Upper lobe of left lung (tissue), 6 donors: Measurements from ENCODE around the gene SMIM8. TPM values are rescaled to one million over a fixed set of nuclear protein-coding genes. Genes with fewer than 3 reads are reported as not detected.

ENCODE experiments used
- ATAC-seq, 2 donors: fragments of 200-7000 bp; cut with Tn5 transposase; one replicate each; pipeline ENCODE4 v1.9.1; 2022; ENCODE audit warnings: mild to moderate bottlenecking in 2 of 2, moderate library complexity in 2 of 2; ENCODE audit not compliant: low FRiP score in 2 of 2
- DNase-seq, 2 donors: peaks; one replicate each; pipeline ENCODE4 v3.0.0-alpha.2; 2019 to 2020
- H3K27ac ChIP-seq, 4 donors: fragments of 200-600 bp; sonication (generic); one replicate each; pipeline ENCODE4 v1.5.1; 2016 to 2019
- H3K27me3 ChIP-seq, 4 donors: fragments of 200-600 bp; sonication (generic); one replicate each; pipeline ENCODE4 v1.5.1; 2017 to 2019
- H3K36me3 ChIP-seq, 4 donors: fragments of 200-600 bp; sonication (generic); one replicate each; pipeline ENCODE4 v1.5.1; 2016 to 2019
- H3K4me1 ChIP-seq, 4 donors: fragments of 200-600 bp; sonication (generic); one replicate each; pipeline ENCODE4 v1.5.1; 2018 to 2019
- H3K4me3 ChIP-seq, 4 donors: fragments of 200-600 bp; sonication (generic); one replicate each; pipeline ENCODE4 v1.5.1; 2017 to 2019; ENCODE audit warnings: mild to moderate bottlenecking in 2 of 4, moderate library complexity in 1 of 4
- H3K9me3 ChIP-seq, 4 donors: fragments of 200-600 bp; sonication (generic); one replicate each; pipeline ENCODE4 v1.5.1; 2018 to 2019
- EP300 ChIP-seq, 4 donors: sonication (generic); formaldehyde crosslinking; IDR thresholded peaks; one replicate each; pipeline ENCODE4 v1.5.1; 2017; ENCODE audit warnings: antibody characterized with exemption in 4 of 4, control low read depth in 2 of 4
- POLR2A ChIP-seq, 4 donors: fragments of 450-650 bp; IDR thresholded peaks; one replicate each; pipeline ENCODE4 v1.5.1; 2016 to 2017; ENCODE audit warnings: antibody characterized with exemption in 4 of 4, mild to moderate bottlenecking in 2 of 4
- POLR2AphosphoS5 ChIP-seq, 2 donors: sonication (generic); formaldehyde crosslinking; IDR thresholded peaks; one replicate each; pipeline ENCODE4 v1.5.1; 2017; ENCODE audit warnings: antibody characterized with exemption in 2 of 2
- WGBS, 2 donors: methylation state at CpG; one replicate each; pipeline ENCODE4 v1.1.5; 2017 to 2018; 5-methylcytosine and 5-hydroxymethylcytosine counted together
- total RNA-seq, 6 donors: library from RNA; depleted of rRNA in 4 of 6; stranded (reverse); fragments of >200 nt in 4 of 6; gene quantifications; one replicate each; pipeline versions ENCODE4 v1.1.0 to v1.2.1, GENCODE V29; 2016 to 2021
- TF ChIP-seq, protein P1 (sequence below), 6 experiments: fragments of 450-650 bp in 4 of 6; fragments of 200-600 bp in 2 of 6; sonication (generic) in 2 of 6; IDR thresholded peaks; one replicate each; pipeline ENCODE4 v1.5.1; 2016 to 2019; ENCODE audit warnings: antibody characterized with exemption in 6 of 6
- donor health status: DM: no; HTN: no; CAD: no; lungs with moderate emphysema.
- donor health status: DM: no; HTN: yes; CAD: no; lungs with severe emphysema.

Gene SMIM8
- total RNA-seq, 6 donors from 2014 or later = 4.6 to 19.3 (median 9.3) TPM

GRCh38 chr6:87364602-87365252 lies 42.3 kb downstream of the SMIM8 start:
- Histone ChIP-seq H3K4me3 (no peak overlapping the region), H3K27ac (no peak overlapping the region), H3K9me3 (no peaks in the 10 kb centered on the region), H3K36me3 (no peaks in the 10 kb centered on the region), H3K27me3 (no peaks in the 10 kb centered on the region), H3K4me1 (no peaks in the 10 kb centered on the region)
- no peak for TF ChIP-seq POLR2A (IDR thresholded peaks at IDR 0.05)
- TF ChIP-seq EP300 (IDR thresholded peaks at IDR 0.05) = no peak
- TF ChIP-seq, protein P1, sequence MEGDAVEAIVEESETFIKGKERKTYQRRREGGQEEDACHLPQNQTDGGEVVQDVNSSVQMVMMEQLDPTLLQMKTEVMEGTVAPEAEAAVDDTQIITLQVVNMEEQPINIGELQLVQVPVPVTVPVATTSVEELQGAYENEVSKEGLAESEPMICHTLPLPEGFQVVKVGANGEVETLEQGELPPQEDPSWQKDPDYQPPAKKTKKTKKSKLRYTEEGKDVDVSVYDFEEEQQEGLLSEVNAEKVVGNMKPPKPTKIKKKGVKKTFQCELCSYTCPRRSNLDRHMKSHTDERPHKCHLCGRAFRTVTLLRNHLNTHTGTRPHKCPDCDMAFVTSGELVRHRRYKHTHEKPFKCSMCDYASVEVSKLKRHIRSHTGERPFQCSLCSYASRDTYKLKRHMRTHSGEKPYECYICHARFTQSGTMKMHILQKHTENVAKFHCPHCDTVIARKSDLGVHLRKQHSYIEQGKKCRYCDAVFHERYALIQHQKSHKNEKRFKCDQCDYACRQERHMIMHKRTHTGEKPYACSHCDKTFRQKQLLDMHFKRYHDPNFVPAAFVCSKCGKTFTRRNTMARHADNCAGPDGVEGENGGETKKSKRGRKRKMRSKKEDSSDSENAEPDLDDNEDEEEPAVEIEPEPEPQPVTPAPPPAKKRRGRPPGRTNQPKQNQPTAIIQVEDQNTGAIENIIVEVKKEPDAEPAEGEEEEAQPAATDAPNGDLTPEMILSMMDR (IDR thresholded peaks at IDR 0.05) = no peak
- no peak for TF ChIP-seq POLR2AphosphoS5 (IDR thresholded peaks at IDR 0.05)
- DNase-seq (no peak), ATAC-seq (no peak)
- 75 to 76% methylated on average over 5 of the region's 5 CpGs for WGBS, 2 donors

DNA sequence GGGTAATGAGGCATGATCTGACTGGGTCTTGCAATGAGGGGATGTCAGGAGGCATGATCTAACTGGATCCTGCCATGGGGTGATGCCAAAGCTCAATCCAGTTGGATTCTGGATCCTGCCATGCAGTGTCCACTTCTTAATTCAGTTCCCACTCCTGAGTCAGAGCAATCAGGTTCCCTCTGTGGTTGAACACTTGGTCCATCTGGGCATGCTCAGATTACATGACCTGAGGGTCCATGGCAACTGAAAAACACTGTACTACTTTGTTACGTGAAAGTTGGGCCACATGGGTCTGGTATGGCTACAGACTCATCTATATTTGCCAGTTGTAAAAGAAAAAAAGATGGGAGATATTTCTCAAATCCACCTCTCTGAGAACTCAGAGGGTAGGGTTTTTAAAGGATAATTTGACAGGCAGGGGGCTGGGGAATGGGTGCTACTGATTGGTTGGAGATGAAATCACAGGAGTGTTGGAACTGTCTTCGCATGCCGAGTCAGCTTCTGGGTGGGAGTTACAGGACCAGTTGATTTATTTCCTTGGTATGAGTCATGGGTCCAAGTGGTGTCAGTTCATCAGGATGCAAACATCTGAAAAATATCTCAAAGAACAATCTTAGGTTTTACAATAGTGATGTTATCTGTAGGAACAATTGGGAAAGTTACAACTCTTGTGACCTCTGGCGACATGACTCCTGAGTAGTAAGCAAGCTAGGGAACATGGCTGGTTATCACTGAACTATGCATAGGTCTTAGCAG lies 43.9 kb downstream of the SMIM8 start:
- no peak for DNase-seq
- 87 to 91% methylated on average over 4 of the region's 4 CpGs for WGBS, 2 donors
- TF ChIP-seq, protein P1 (IDR thresholded peaks at IDR 0.05) = no peak
- TF ChIP-seq POLR2A (IDR thresholded peaks at IDR 0.05) (no peak), POLR2AphosphoS5 (IDR thresholded peaks at IDR 0.05) (no peak), EP300 (IDR thresholded peaks at IDR 0.05) (no peak)
- no peaks in the 10 kb centered on the region for H3K27me3 ChIP-seq
- ATAC-seq = no peak
- no peaks in the 10 kb centered on the region for H3K4me1 ChIP-seq
- no peak overlapping the region for H3K4me3 ChIP-seq
- H3K36me3 ChIP-seq = no peaks in the 10 kb centered on the region
- H3K9me3 ChIP-seq = no peaks in the 10 kb centered on the region
- no peak overlapping the region for H3K27ac ChIP-seq

DNA sequence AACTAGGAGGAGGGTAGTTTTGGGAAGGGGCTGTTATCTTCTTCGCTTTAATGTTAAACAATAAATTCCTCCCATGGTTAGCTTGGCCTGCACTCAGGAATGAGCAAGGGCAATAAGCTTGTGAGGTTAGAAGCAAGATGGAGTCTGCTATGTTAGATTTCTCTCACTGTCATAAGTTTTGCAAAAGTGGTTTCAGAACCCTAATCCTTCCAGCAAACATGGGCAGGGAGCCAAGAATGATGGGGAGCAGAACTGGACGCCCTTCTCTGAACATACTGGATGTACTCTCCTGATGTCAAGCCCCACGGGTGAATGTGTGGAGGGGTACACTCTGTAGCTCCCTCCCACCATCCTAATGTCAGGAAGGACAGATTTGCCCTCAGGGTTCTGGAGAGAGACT lies 44.5 kb downstream of the SMIM8 start:
- 86 to 90% methylated on average over 3 of the region's 3 CpGs for WGBS, 2 donors
- Histone ChIP-seq H3K4me1 (no peaks in the 10 kb centered on the region), H3K27me3 (no peaks in the 10 kb centered on the region), H3K4me3 (no peak overlapping the region), H3K36me3 (no peaks in the 10 kb centered on the region), H3K9me3 (no peaks in the 10 kb centered on the region), H3K27ac (no peak overlapping the region)
- ATAC-seq (no peak), DNase-seq (no peak)
- no peak for TF ChIP-seq EP300 (IDR thresholded peaks at IDR 0.05)
- TF ChIP-seq, protein P1 (IDR thresholded peaks at IDR 0.05) = no peak
- no peak for TF ChIP-seq POLR2AphosphoS5 (IDR thresholded peaks at IDR 0.05)
- no peak for TF ChIP-seq POLR2A (IDR thresholded peaks at IDR 0.05)

DNA sequence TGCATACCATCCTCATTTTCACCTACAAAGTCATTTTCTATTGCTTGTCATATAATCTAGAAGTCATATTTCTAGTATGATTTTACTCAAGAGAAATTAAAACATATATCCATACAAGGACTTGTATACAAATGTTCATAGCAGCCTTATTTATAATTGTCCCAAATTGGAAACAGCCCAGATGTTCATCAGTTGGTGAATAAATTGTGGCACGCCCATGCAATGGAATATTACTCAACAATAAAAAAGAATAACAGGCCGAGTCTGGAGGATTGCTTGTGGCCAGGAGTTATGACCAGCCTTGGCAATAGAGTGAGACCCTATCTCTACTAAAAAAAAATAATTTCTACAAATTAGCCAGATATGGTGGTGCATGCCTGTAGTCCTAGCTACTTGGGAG lies 51.0 kb downstream of the SMIM8 start:
- DNase-seq (no peak), ATAC-seq (no peak)
- H3K27me3 ChIP-seq = no peaks in the 10 kb centered on the region
- TF ChIP-seq POLR2AphosphoS5 (IDR thresholded peaks at IDR 0.05) (no peak), POLR2A (IDR thresholded peaks at IDR 0.05) (no peak), EP300 (IDR thresholded peaks at IDR 0.05) (no peak)
- TF ChIP-seq, protein P1 (IDR thresholded peaks at IDR 0.05) = no peak
- no peaks in the 10 kb centered on the region for H3K9me3 ChIP-seq
- H3K4me3 ChIP-seq = no peak overlapping the region
- no peaks in the 10 kb centered on the region for H3K36me3 ChIP-seq
- 89 to 95% methylated on average over 2 of the region's 2 CpGs for WGBS, 2 donors
- H3K27ac ChIP-seq = no peak overlapping the region
- no peaks in the 10 kb centered on the region for H3K4me1 ChIP-seq
